ENCODE data around the gene COQ5. TPM values are rescaled to one million over a fixed set of nuclear protein-coding genes. Genes with fewer than 3 reads are reported as not detected.
A peak's percentile ranks its signal among the peaks of the same experiment; 100 is the strongest.

The COQ5 gene
- total and polyA plus RNA-seq, 2 experiments from 2014 or later = 30.7 to 32.6 TPM

DNA sequence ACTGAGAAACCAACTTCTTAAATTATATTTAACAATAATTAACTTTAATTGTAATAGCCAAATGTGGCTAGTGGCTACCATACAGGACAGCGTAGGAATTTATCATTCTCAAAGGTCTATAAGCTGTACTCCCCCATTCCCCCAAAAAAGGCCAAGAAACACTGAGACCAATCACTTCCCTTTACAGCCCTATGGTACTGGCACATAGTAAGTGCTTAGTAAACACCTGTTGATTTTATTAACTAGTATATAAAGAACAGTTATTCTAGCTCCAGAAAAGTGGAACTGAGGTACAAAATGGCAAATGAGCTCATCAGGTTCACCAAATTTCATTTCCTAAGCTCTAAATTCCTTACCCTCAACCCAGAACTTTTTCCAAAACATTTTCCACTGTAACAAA lies 53.3 kb downstream of the COQ5 start (continued):
- TF ChIP-seq, protein P1, sequence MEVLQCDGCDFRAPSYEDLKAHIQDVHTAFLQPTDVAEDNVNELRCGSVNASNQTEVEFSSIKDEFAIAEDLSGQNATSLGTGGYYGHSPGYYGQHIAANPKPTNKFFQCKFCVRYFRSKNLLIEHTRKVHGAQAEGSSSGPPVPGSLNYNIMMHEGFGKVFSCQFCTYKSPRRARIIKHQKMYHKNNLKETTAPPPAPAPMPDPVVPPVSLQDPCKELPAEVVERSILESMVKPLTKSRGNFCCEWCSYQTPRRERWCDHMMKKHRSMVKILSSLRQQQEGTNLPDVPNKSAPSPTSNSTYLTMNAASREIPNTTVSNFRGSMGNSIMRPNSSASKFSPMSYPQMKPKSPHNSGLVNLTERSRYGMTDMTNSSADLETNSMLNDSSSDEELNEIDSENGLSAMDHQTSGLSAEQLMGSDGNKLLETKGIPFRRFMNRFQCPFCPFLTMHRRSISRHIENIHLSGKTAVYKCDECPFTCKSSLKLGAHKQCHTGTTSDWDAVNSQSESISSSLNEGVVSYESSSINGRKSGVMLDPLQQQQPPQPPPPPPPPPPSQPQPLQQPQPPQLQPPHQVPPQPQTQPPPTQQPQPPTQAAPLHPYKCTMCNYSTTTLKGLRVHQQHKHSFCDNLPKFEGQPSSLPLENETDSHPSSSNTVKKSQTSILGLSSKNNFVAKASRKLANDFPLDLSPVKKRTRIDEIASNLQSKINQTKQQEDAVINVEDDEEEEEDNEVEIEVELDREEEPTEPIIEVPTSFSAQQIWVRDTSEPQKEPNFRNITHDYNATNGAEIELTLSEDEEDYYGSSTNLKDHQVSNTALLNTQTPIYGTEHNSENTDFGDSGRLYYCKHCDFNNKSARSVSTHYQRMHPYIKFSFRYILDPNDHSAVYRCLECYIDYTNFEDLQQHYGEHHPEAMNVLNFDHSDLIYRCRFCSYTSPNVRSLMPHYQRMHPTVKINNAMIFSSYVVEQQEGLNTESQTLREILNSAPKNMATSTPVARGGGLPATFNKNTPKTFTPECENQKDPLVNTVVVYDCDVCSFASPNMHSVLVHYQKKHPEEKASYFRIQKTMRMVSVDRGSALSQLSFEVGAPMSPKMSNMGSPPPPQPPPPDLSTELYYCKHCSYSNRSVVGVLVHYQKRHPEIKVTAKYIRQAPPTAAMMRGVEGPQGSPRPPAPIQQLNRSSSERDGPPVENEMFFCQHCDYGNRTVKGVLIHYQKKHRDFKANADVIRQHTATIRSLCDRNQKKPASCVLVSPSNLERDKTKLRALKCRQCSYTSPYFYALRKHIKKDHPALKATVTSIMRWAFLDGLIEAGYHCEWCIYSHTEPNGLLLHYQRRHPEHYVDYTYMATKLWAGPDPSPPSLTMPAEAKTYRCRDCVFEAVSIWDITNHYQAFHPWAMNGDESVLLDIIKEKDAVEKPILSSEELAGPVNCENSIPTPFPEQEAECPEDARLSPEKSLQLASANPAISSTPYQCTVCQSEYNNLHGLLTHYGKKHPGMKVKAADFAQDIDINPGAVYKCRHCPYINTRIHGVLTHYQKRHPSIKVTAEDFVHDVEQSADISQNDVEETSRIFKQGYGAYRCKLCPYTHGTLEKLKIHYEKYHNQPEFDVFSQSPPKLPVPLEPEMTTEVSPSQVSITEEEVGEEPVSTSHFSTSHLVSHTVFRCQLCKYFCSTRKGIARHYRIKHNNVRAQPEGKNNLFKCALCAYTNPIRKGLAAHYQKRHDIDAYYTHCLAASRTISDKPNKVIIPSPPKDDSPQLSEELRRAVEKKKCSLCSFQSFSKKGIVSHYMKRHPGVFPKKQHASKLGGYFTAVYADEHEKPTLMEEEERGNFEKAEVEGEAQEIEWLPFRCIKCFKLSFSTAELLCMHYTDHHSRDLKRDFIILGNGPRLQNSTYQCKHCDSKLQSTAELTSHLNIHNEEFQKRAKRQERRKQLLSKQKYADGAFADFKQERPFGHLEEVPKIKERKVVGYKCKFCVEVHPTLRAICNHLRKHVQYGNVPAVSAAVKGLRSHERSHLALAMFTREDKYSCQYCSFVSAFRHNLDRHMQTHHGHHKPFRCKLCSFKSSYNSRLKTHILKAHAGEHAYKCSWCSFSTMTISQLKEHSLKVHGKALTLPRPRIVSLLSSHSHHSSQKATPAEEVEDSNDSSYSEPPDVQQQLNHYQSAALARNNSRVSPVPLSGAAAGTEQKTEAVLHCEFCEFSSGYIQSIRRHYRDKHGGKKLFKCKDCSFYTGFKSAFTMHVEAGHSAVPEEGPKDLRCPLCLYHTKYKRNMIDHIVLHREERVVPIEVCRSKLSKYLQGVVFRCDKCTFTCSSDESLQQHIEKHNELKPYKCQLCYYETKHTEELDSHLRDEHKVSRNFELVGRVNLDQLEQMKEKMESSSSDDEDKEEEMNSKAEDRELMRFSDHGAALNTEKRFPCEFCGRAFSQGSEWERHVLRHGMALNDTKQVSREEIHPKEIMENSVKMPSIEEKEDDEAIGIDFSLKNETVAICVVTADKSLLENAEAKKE (CRISPR knock-in tag; IDR thresholded peaks at IDR 0.05) = no peak
- no peak for TF ChIP-seq ZNF331 (CRISPR knock-in tag; IDR thresholded peaks at IDR 0.05; ENCODE audit: low read depth)
- no peak for TF ChIP-seq REST (IDR thresholded peaks at IDR 0.05; ENCODE audit: unreplicated experiment)
- TF ChIP-seq EZH2 (IDR thresholded peaks at IDR 0.05; ENCODE audit: low read depth, unreplicated experiment) = no peak

DNA sequence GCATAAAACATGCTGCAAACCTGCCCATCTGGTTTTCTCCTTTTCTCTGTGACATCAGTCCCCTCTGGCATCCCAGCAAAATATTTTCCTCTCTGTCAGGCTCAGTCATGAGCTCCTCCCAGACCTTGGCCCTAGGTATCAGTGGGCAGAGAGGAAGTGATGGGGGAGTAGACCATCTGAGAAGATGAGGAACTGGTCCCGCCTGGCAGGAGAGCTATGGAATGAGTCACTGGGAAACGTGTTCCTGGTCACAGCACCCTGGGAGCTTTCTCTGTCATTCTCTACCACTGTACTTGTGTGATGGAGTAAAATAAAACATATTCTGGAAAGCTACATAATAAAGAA lies 54.4 kb downstream of the COQ5 start:
- Mint-ChIP-seq H3K4me1 (peaks cover 18% of the 10 kb centered on the region), H3K9me3 (no peaks in the 10 kb centered on the region), H3K4me3 (no peak overlapping the region), H3K36me3 (ENCODE audit: low read depth) (no peaks in the 10 kb centered on the region), H3K27ac (0 out of 2 replicates have a peak overlapping the region, but pooled peaks have one; percentile 1), H3K27me3 (ENCODE audit: insufficient read depth, low read depth, poor library complexity) (peaks cover 6% of the 10 kb centered on the region)
- H3F3A ChIP-seq (replicated peaks; ENCODE audit: low read depth) = 0 out of 2 replicates have a peak, but pooled peaks cover 5% of the 10 kb centered on the region
- peak overlapping the region; percentile 33 for H3K27ac ChIP-seq (ENCODE audit: low read depth)
- H3K9me2 ChIP-seq (ENCODE audit: insufficient read depth) = no peaks in the 10 kb centered on the region
- H3K36me3 ChIP-seq (ENCODE audit: insufficient read depth) = no peaks in the 10 kb centered on the region
- no peak overlapping the region for H3K4me2 ChIP-seq
- H3K4me3 ChIP-seq = no peak overlapping the region
- no peaks in the 10 kb centered on the region; the same call in 1 of the 2 replicates for H3K79me2 ChIP-seq (replicated peaks; ENCODE audit: insufficient read depth)
- H3K4me1 ChIP-seq (ENCODE audit: insufficient read depth) = 0 out of 2 replicates have a peak, but pooled peaks cover 3% of the 10 kb centered on the region
- H2AFZ ChIP-seq = no peak overlapping the region
- DNase-seq (ENCODE audit: low spot score) (peak; percentile 42), ATAC-seq (no peak)
- no peaks in the 10 kb centered on the region for H3K27me3 ChIP-seq (ENCODE audit: insufficient read depth)
- 0 out of 2 replicates have a peak, but pooled peaks cover 4% of the 10 kb centered on the region for H4K20me1 ChIP-seq (replicated peaks; ENCODE audit: insufficient read depth)
- TF ChIP-seq CTCF (conservative IDR thresholded peaks at IDR 0.05; ENCODE audit: low read depth in 2 of 2) (no peak), CREB1 (CRISPR knock-in tag; IDR thresholded peaks at IDR 0.05; ENCODE audit: low read depth) (no peak), REST (IDR thresholded peaks at IDR 0.05; ENCODE audit: unreplicated experiment) (no peak), ETS1 (IDR thresholded peaks at IDR 0.05) (no peak), NANOG (IDR thresholded peaks at IDR 0.05; ENCODE audit: borderline replicate concordance) (no peak), EZH2 (IDR thresholded peaks at IDR 0.05; ENCODE audit: low read depth, unreplicated experiment) (no peak)

Data from GM23338 (cell line).